Ovary (tissue), 3 donors: ENCODE data around the gene HGF.

ENCODE experiments used
- EP300 ChIP-seq: sonication (generic); formaldehyde crosslinking; IDR thresholded peaks from one replicate; pipeline ENCODE4 v1.6.1; 2017; ENCODE audit warnings: antibody characterized with exemption
- TF ChIP-seq, protein P1 (sequence below), 3 donors: fragments of 450-650 bp in 2 of 3; fragments of 200-600 bp in 1 of 3; IDR thresholded peaks; one replicate each; pipeline versions ENCODE4 v1.5.1 to v1.8.0; 2016 to 2022; ENCODE audit warnings: antibody characterized with exemption in 3 of 3, mild to moderate bottlenecking in 1 of 3
- donor health status: DM: no; HTN: no; CAD: no.

DNA sequence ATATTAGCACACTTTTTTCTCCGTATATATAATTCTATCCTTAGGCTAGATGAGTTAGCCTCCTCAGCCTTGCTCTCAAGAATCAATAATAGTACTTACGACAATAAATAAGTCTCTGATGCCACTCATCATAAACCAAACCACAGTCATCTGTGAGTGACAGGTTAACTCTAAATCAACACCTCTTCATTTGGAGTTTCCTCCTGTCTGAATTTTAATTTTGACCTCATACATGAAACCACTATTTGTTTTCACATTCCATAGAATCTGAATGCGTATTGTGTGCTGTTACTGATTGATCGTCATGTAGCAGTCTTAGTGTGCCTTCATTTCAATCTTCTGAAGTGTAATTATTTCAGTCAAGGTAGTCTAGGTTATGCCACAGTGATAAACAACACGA lies 85.8 kb downstream of the HGF start:
- TF ChIP-seq, protein P1, sequence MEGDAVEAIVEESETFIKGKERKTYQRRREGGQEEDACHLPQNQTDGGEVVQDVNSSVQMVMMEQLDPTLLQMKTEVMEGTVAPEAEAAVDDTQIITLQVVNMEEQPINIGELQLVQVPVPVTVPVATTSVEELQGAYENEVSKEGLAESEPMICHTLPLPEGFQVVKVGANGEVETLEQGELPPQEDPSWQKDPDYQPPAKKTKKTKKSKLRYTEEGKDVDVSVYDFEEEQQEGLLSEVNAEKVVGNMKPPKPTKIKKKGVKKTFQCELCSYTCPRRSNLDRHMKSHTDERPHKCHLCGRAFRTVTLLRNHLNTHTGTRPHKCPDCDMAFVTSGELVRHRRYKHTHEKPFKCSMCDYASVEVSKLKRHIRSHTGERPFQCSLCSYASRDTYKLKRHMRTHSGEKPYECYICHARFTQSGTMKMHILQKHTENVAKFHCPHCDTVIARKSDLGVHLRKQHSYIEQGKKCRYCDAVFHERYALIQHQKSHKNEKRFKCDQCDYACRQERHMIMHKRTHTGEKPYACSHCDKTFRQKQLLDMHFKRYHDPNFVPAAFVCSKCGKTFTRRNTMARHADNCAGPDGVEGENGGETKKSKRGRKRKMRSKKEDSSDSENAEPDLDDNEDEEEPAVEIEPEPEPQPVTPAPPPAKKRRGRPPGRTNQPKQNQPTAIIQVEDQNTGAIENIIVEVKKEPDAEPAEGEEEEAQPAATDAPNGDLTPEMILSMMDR (IDR thresholded peaks at IDR 0.05), result no peak
- no peak for TF ChIP-seq EP300
